ENCODE data around the gene ZNF234.
"Not testable (repeated sequence)": the region's sequence is repeated elsewhere in the genome, so short reads cannot be mapped to it uniquely, and the experiment has no call there.

The ZNF234 gene

GRCh38 chr19:44141191-44142058, at the start of gene ZNF234:
Gene ZNF234 (plus strand): TSS chr19:44141554. CDS start chr19:44144633, 3,079 bp downstream.
- FAIRE-seq, result peak; percentile 18

- FAIRE-seq, result no peak
Observed at GRCh38 chr19:44092108-44092507, 49.2 kb upstream of the ZNF234 start.

GRCh38 chr19:44093931-44094765, 47.2 kb upstream of the ZNF234 start, which contains the start of gene ZNF224:
Gene ZNF224 (plus strand): TSS chr19:44094361. CDS start chr19:44097874, 3,513 bp downstream.
- peak; percentile 95 for FAIRE-seq

- FAIRE-seq, result no peak
Observed at GRCh38 chr19:44107751-44108150, 33.6 kb upstream of the ZNF234 start.

GRCh38 chr19:44109458-44109857, 31.9 kb upstream of the ZNF234 start:
- FAIRE-seq, result no peak

GRCh38 chr19:44111910-44112463, 29.4 kb upstream of the ZNF234 start:
- no peak for FAIRE-seq

- FAIRE-seq, result no peak
Observed at GRCh38 chr19:44112802-44113137, 28.6 kb upstream of the ZNF234 start.

GRCh38 chr19:44113138-44113783, 28.1 kb upstream of the ZNF234 start, which contains the start of gene ZNF225:
Gene ZNF225 (plus strand): TSS chr19:44113399. CDS start chr19:44115828, 2,429 bp downstream.
- FAIRE-seq, result peak; percentile 98

GRCh38 chr19:44113784-44114390, 27.5 kb upstream of the ZNF234 start:
- no peak for FAIRE-seq

- not testable (repeated sequence) for FAIRE-seq
Observed at GRCh38 chr19:44121162-44121561, 20.2 kb upstream of the ZNF234 start.

- no peak for FAIRE-seq
Observed at GRCh38 chr19:44131955-44132354, 9.4 kb upstream of the ZNF234 start.

- FAIRE-seq, result no peak
Observed at GRCh38 chr19:44142059-44142433, 692 bp downstream of the ZNF234 start.

- no peak for FAIRE-seq
Observed at GRCh38 chr19:44149776-44150175, 8.4 kb downstream of the ZNF234 start.

- no peak for FAIRE-seq
Observed at GRCh38 chr19:44151491-44151890, 10.1 kb downstream of the ZNF234 start.

- FAIRE-seq, result no peak
Observed at GRCh38 chr19:44156475-44156874, 15.1 kb downstream of the ZNF234 start.

- FAIRE-seq, result no peak
Observed at GRCh38 chr19:44163789-44164188, 22.4 kb downstream of the ZNF234 start.

- FAIRE-seq, result no peak
Observed at GRCh38 chr19:44164327-44164672, 22.9 kb downstream of the ZNF234 start.

GRCh38 chr19:44164673-44165512, 23.5 kb downstream of the ZNF234 start, which contains the start of gene ZNF226:
Gene ZNF226 (plus strand): TSS chr19:44165100. CDS start chr19:44170081, 4,981 bp downstream.
- peak; percentile 99 for FAIRE-seq

- FAIRE-seq, result not testable (repeated sequence)
Observed at GRCh38 chr19:44170660-44171059, 29.3 kb downstream of the ZNF234 start.

- no peak for FAIRE-seq
Observed at GRCh38 chr19:44176590-44176989, 35.2 kb downstream of the ZNF234 start.

- FAIRE-seq, result no peak
Observed at GRCh38 chr19:44180968-44181367, 39.6 kb downstream of the ZNF234 start.
